B cell (primary cell): ENCODE data around the gene MALSU1. TPM values are rescaled to one million over a fixed set of nuclear protein-coding genes. Genes with fewer than 3 reads are reported as not detected.
A peak's percentile ranks its signal among the peaks of the same experiment; 100 is the strongest.

ENCODE experiments used
- ATAC-seq: fragments of 200-7000 bp; cut with Tn5 transposase; one replicate; pipeline ENCODE4 v1.10.0; 2021; ENCODE audit warnings: low read depth, mild to moderate bottlenecking, moderate number of reproducible peaks, moderate library complexity
- CTCF ChIA-PET: fragments of 350-600 bp; sonication (Branson Sonifier 250); formaldehyde crosslinking; loops from one replicate; lab custom pipeline; 2021; ENCODE audit warnings: antibody characterized with exemption, inconsistent platforms; lab: Charles Lee
- POLR2A ChIA-PET: fragments of 350-600 bp; sonication (Branson Sonifier 250); formaldehyde crosslinking; loops from one replicate; lab custom pipeline; 2021; ENCODE audit warnings: antibody characterized with exemption; lab: Charles Lee
- DNase-seq: peaks from one replicate; pipeline ENCODE4 v3.0.0; 2013
- H2AFZ ChIP-seq: 2 replicates; pipeline ENCODE4 v1.6.1; 2012; ENCODE audit warnings: mild to moderate bottlenecking, low read depth, low read length; ENCODE audit not compliant: insufficient read depth, poor library complexity, severe bottlenecking
- H3K27ac ChIP-seq, 2 donors: 1 replicate in 1 of 2; 2 replicates in 1 of 2; pipeline ENCODE4 v1.5.1; 2012 to 2013; ENCODE audit warnings: low read length in 2 of 2, mild to moderate bottlenecking in 2 of 2, moderate library complexity in 1 of 2
- H3K27me3 ChIP-seq, 4 experiments: fragments of 200-600 bp in 1 of 4; sonication (generic) in 1 of 4; replicated peaks in 1 of 4; 1 replicate in 2 of 4; 2 replicates in 2 of 4; pipeline versions ENCODE4 v1.6.1 to v1.7.0; 2013 to 2016; ENCODE audit warnings: low read length in 3 of 4, mild to moderate bottlenecking in 2 of 4, mixed read lengths in 1 of 4, moderate library complexity in 1 of 4; ENCODE audit not compliant: insufficient read depth in 4 of 4, control insufficient read depth in 3 of 4; ENCODE audit errors: control extremely low read depth in 1 of 4
- H3K36me3 ChIP-seq, 2 experiments: replicated peaks in 1 of 2; 1 replicate in 1 of 2; 2 replicates in 1 of 2; pipeline versions ENCODE4 v1.6.1 to v1.7.1; 2013; ENCODE audit warnings: low read length in 1 of 2; ENCODE audit not compliant: insufficient read depth in 2 of 2, control insufficient read depth in 1 of 2; ENCODE audit errors: control extremely low read depth in 1 of 2, extremely low read depth in 1 of 2
- H3K4me1 ChIP-seq, 2 donors: fragments of 200-600 bp in 1 of 2; sonication (generic) in 1 of 2; 1 replicate in 1 of 2; 2 replicates in 1 of 2; pipeline versions ENCODE4 v1.5.1 to v1.6.1; 2013 to 2017; ENCODE audit warnings: low read length in 2 of 2; ENCODE audit not compliant: control insufficient read depth in 2 of 2, insufficient read depth in 2 of 2
- H3K4me2 ChIP-seq: replicated peaks from 2 replicates; pipeline ENCODE3; 2012; ENCODE audit warnings: mild to moderate bottlenecking, low read depth, low read length; ENCODE audit not compliant: poor library complexity, severe bottlenecking
- H3K4me3 ChIP-seq, 5 experiments: fragments of 200-600 bp in 1 of 5; sonication (generic) in 1 of 5; 1 replicate in 3 of 5; 2 replicates in 2 of 5; pipeline versions ENCODE4 v1.5.1 to v1.7.0; 2011 to 2016; ENCODE audit warnings: low read length in 4 of 5, mild to moderate bottlenecking in 4 of 5, low read depth in 2 of 5, control low read depth in 1 of 5, moderate library complexity in 1 of 5; ENCODE audit not compliant: insufficient read depth in 1 of 5; ENCODE audit errors: control extremely low read depth in 1 of 5, extremely low read depth in 1 of 5
- H3K79me2 ChIP-seq: fragments of 200-600 bp; sonication (generic); one replicate; pipeline ENCODE4 v1.6.0; 2016; ENCODE audit warnings: low read length; ENCODE audit not compliant: control insufficient read depth, insufficient read depth
- H3K9ac ChIP-seq: fragments of 200-600 bp; sonication (generic); 2 replicates; pipeline ENCODE4 v1.6.1; 2017; ENCODE audit warnings: mild to moderate bottlenecking, low read length, moderate library complexity
- H3K9me3 ChIP-seq, 3 donors: one replicate each; pipeline versions ENCODE4 v1.6.1 to v1.7.1; 2013; ENCODE audit warnings: low read length in 2 of 3; ENCODE audit not compliant: control insufficient read depth in 2 of 3, insufficient read depth in 1 of 3; ENCODE audit errors: control extremely low read depth in 1 of 3
- H4K20me1 ChIP-seq: 2 replicates; pipeline ENCODE4 v1.6.0; 2012; ENCODE audit warnings: mild to moderate bottlenecking, low read length; ENCODE audit not compliant: insufficient read depth, control insufficient read depth, poor library complexity, severe bottlenecking
- H3K27ac Mint-ChIP-seq: one replicate; pipeline ENCODE4 v1.8.0; 2021; ENCODE audit warnings: mixed read lengths
- H3K27me3 Mint-ChIP-seq: one replicate; pipeline ENCODE4 v1.8.0; 2021; ENCODE audit warnings: mixed read lengths
- H3K4me1 Mint-ChIP-seq: one replicate; pipeline ENCODE4 v1.8.0; 2021; ENCODE audit warnings: mixed read lengths
- H3K4me3 Mint-ChIP-seq: one replicate; pipeline ENCODE4 v1.8.0; 2021; ENCODE audit warnings: mixed read lengths
- H3K9me3 Mint-ChIP-seq: one replicate; pipeline ENCODE4 v1.8.0; 2022; ENCODE audit warnings: mixed read lengths; ENCODE audit not compliant: insufficient read depth
- EZH2 ChIP-seq: IDR thresholded peaks from 2 replicates; pipeline ENCODE4 v1.6.1; 2012; ENCODE audit warnings: borderline replicate concordance, low read depth, mild to moderate bottlenecking, moderate library complexity, low read length; ENCODE audit not compliant: insufficient read depth, poor library complexity, severe bottlenecking
- WGBS: methylation state at CpG from one replicate; pipeline ENCODE4 v1.1.5; 2013; ENCODE audit warnings: missing lambda C conversion rate; ENCODE audit not compliant: insufficient coverage; 5-methylcytosine and 5-hydroxymethylcytosine counted together
- intact Hi-C: fragments of 100-400 bp; cut with micrococcal nuclease; formaldehyde crosslinking; loops from one replicate; pipeline ENCODE4 v1.10.0; 2022
- polyA plus RNA-seq: library from polyadenylated mRNA; depleted of rRNA; stranded (reverse); fragments of >200 nt; gene quantifications from 2 replicates; pipeline ENCODE4 v1.2.3, GENCODE V29; 2012
- total RNA-seq, 2 donors: library from RNA; stranded (reverse); fragments of 120-200 nt in 1 of 2; gene quantifications; 1 replicate in 1 of 2; 2 replicates in 1 of 2; pipeline versions ENCODE4 v1.2.3 to v1.2.4, GENCODE V29; 2013 to 2022
- TF ChIP-seq, protein P1 (sequence below): fragments of 200-600 bp; IDR thresholded peaks from one replicate; pipeline ENCODE4 v1.8.0; 2022; ENCODE audit warnings: antibody characterized with exemption, mild to moderate bottlenecking

Gene MALSU1
- total and polyA plus RNA-seq, 2 donors (not counting 1 experiment from before 2014, with no cell fraction given): 20.8 to 38.0 TPM

GRCh38 chr7:23335136-23335535 lies 36.0 kb downstream of the MALSU1 start:
- no peak overlapping the region for H3K4me2 ChIP-seq
- 100% methylated on average over 1 of the region's 2 CpGs for WGBS

GRCh38 chr7:23335621-23336020 lies 36.5 kb downstream of the MALSU1 start:
- peaks cover 0 to 10% (median 0%) of the 10 kb centered on the region in 3 donors for H3K9me3 ChIP-seq
- no peak overlapping the region for H3K9ac ChIP-seq
- ATAC-seq: no peak
- no peaks in the 10 kb centered on the region for H3K27me3 ChIP-seq
- peak overlapping the region; percentile 21 for H2AFZ ChIP-seq
- Mint-ChIP-seq H3K27ac (no peak overlapping the region), H3K4me3 (no peak overlapping the region), H3K9me3 (no peaks in the 10 kb centered on the region), H3K27me3 (no peaks in the 10 kb centered on the region), H3K4me1 (no peaks in the 10 kb centered on the region)
- intact Hi-C loops: no loop called here
- ChIA-PET CTCF (no interaction called here), POLR2A (interaction anchor here (0.7 kb wide), 1 partner anchor 21 kb away, joined by 3 read pairs; no protein-coding TSS in a partner anchor)
- no peak overlapping the region for H3K27ac ChIP-seq
- H3K79me2 ChIP-seq: no peaks in the 10 kb centered on the region
- DNase-seq: no peak
- H3K4me3 ChIP-seq: no peak overlapping the region
- 69% methylated on average over 6 of the region's 6 CpGs for WGBS
- no peak for TF ChIP-seq EZH2
- TF ChIP-seq, protein P1, sequence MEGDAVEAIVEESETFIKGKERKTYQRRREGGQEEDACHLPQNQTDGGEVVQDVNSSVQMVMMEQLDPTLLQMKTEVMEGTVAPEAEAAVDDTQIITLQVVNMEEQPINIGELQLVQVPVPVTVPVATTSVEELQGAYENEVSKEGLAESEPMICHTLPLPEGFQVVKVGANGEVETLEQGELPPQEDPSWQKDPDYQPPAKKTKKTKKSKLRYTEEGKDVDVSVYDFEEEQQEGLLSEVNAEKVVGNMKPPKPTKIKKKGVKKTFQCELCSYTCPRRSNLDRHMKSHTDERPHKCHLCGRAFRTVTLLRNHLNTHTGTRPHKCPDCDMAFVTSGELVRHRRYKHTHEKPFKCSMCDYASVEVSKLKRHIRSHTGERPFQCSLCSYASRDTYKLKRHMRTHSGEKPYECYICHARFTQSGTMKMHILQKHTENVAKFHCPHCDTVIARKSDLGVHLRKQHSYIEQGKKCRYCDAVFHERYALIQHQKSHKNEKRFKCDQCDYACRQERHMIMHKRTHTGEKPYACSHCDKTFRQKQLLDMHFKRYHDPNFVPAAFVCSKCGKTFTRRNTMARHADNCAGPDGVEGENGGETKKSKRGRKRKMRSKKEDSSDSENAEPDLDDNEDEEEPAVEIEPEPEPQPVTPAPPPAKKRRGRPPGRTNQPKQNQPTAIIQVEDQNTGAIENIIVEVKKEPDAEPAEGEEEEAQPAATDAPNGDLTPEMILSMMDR: no peak
- H3K4me1 ChIP-seq: no peaks in the 10 kb centered on the region
- peaks cover 3 to 4% of the 10 kb centered on the region in 2 experiments for H3K36me3 ChIP-seq
- no peaks in the 10 kb centered on the region for H4K20me1 ChIP-seq
- H3K4me2 ChIP-seq: no peak overlapping the region

More at GRCh38 chr7:23335136-23335535, 36.0 kb downstream of the MALSU1 start:
- no peak overlapping the region for H3K4me3 Mint-ChIP-seq
- intact Hi-C loops: no loop called here
- DNase-seq (no peak), ATAC-seq (no peak)
- TF ChIP-seq, protein P1: no peak
- no peak for TF ChIP-seq EZH2
- H3K4me1 Mint-ChIP-seq: no peaks in the 10 kb centered on the region
- no peaks in the 10 kb centered on the region for H3K9me3 Mint-ChIP-seq
- no peaks in the 10 kb centered on the region for H3K27me3 Mint-ChIP-seq
- Histone ChIP-seq H3K27me3 (no peaks in the 10 kb centered on the region), H3K27ac (no peak overlapping the region), H3K9me3 (peaks cover 0 to 10% (median 0%) of the 10 kb centered on the region in 3 donors), H3K4me3 (no peak overlapping the region), H3K9ac (no peak overlapping the region), H3K4me1 (no peaks in the 10 kb centered on the region), H2AFZ (no peak overlapping the region), H3K79me2 (no peaks in the 10 kb centered on the region), H3K36me3 (peaks cover 3 to 4% of the 10 kb centered on the region in 2 experiments), H4K20me1 (no peaks in the 10 kb centered on the region)
- H3K27ac Mint-ChIP-seq: no peak overlapping the region
- ChIA-PET POLR2A (interaction anchor here (0.7 kb wide), 1 partner anchor 21 kb away, joined by 3 read pairs; no protein-coding TSS in a partner anchor), CTCF (no interaction called here)
